ENCODE measurements around the gene CLCN5. TPM values are rescaled to one million over a fixed set of nuclear protein-coding genes. Genes with fewer than 3 reads are reported as not detected.

The CLCN5 gene
- total and polyA plus RNA-seq, 2 of the 13 experiments (the other 11 are each of a cell fraction or from before 2014, with no cell fraction given), result 7.8 to 27.3 TPM

GRCh38 chrX:49878834-49879655, 43.4 kb upstream of the CLCN5 start, which contains the start of gene USP27X (continued):
- TF ChIP-seq ZNF720 (CRISPR knock-in tag; IDR thresholded peaks at IDR 0.05) (no peak), BCL6 (CRISPR knock-in tag; IDR thresholded peaks at IDR 0.05) (no peak), ZHX1 (CRISPR knock-in tag; IDR thresholded peaks at IDR 0.05; ENCODE audit: low read depth) (no peak), MEF2D (CRISPR knock-in tag; IDR thresholded peaks at IDR 0.05) (no peak), YY1 (IDR thresholded peaks at IDR 0.05; ENCODE audit: insufficient read depth, insufficient replicate concordance, low read depth, low read length) (peak; percentile 55), SPEN (CRISPR knock-in tag; IDR thresholded peaks at IDR 0.05; ENCODE audit: low read depth) (peak; percentile 59; the same call in 1 of the 2 replicates), KLF9 (CRISPR knock-in tag; IDR thresholded peaks at IDR 0.05; ENCODE audit: low read depth) (no peak), ZNF652 (CRISPR knock-in tag; IDR thresholded peaks at IDR 0.05; ENCODE audit: borderline replicate concordance, low read depth) (no peak), FOXO4 (CRISPR knock-in tag; conservative IDR thresholded peaks at IDR 0.05) (no peak), UBTF (CRISPR knock-in tag; IDR thresholded peaks at IDR 0.05) (peak; percentile 30; the same call in 1 of the 2 replicates), IRF9 (CRISPR knock-in tag; IDR thresholded peaks at IDR 0.05; ENCODE audit: borderline replicate concordance) (no peak), ZNF510 (CRISPR knock-in tag; IDR thresholded peaks at IDR 0.05; ENCODE audit: low read depth) (no peak), POGZ (CRISPR knock-in tag; IDR thresholded peaks at IDR 0.05) (peak; percentile 35), PAXIP1 (CRISPR knock-in tag; conservative IDR thresholded peaks at IDR 0.05) (peak; percentile 48), MAF1 (CRISPR knock-in tag; IDR thresholded peaks at IDR 0.05; ENCODE audit: borderline replicate concordance) (no peak)
